Measurements from ENCODE around the gene MAST4.

DNA sequence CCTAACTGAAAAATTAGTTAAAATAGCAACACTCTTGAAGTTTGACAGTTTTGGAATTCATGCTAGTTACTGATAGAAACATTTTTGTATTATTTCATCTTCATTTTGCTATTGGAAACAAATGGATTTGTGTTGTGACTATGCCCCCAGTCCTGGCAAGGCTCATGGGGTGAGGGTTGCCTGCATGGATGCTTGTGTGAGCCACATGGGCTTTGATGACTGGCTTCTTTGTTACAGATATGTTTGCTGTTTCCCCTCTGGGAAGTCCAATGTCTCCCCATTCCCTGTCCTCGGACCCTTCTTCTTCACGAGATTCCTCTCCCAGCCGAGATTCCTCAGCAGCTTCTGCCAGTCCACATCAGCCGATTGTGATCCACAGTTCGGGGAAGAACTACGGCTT, 556.2 kb downstream of the MAST4 start:
- TF ChIP-seq POLR2A (IDR thresholded peaks at IDR 0.05; ENCODE audit: low read length), result no peak
- TF ChIP-seq, protein P1, sequence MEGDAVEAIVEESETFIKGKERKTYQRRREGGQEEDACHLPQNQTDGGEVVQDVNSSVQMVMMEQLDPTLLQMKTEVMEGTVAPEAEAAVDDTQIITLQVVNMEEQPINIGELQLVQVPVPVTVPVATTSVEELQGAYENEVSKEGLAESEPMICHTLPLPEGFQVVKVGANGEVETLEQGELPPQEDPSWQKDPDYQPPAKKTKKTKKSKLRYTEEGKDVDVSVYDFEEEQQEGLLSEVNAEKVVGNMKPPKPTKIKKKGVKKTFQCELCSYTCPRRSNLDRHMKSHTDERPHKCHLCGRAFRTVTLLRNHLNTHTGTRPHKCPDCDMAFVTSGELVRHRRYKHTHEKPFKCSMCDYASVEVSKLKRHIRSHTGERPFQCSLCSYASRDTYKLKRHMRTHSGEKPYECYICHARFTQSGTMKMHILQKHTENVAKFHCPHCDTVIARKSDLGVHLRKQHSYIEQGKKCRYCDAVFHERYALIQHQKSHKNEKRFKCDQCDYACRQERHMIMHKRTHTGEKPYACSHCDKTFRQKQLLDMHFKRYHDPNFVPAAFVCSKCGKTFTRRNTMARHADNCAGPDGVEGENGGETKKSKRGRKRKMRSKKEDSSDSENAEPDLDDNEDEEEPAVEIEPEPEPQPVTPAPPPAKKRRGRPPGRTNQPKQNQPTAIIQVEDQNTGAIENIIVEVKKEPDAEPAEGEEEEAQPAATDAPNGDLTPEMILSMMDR (IDR thresholded peaks at IDR 0.05), result no peak
- no peak for TF ChIP-seq PBX3 (IDR thresholded peaks at IDR 0.05)
- TF ChIP-seq FOXS1 (CRISPR knock-in tag; IDR thresholded peaks at IDR 0.05), result no peak
- TF ChIP-seq PHF8 (IDR thresholded peaks at IDR 0.05; ENCODE audit: borderline replicate concordance, low read depth), result no peak

Measured in A549 (cell line).